Gastroesophageal sphincter (tissue), 3 donors: Measurements from ENCODE around the gene UBR4.

Experiments
- CTCF ChIP-seq, 4 experiments: fragments of 200-600 bp in 2 of 4; fragments of 450-650 bp in 2 of 4; sonication (generic) in 1 of 4; IDR thresholded peaks; one replicate each; pipeline ENCODE4 v1.5.1; 2017 to 2019; ENCODE audit warnings: antibody characterized with exemption in 4 of 4, mild to moderate bottlenecking in 2 of 4, moderate library complexity in 2 of 4
- POLR2AphosphoS5 ChIP-seq: sonication (generic); formaldehyde crosslinking; IDR thresholded peaks from one replicate; pipeline ENCODE4 v1.6.1; 2017; ENCODE audit warnings: antibody characterized with exemption

GRCh38 chr1:19065526-19066247 is 144.4 kb downstream of the UBR4 start:
- TF ChIP-seq POLR2AphosphoS5 (no peak), CTCF (IDR thresholded peaks at IDR 0.05) (no peak)
